K562 treated with DMSO at 1 percent for 24 hours (cell line): ENCODE results near the gene NUTM1. TPM values are rescaled to one million over a fixed set of nuclear protein-coding genes. Genes with fewer than 3 reads are reported as not detected.

Experiments used
- total RNA-seq: library from RNA; unstranded; fragments of 300-600 nt; gene quantifications from 2 replicates; pipeline ENCODE4 v1.2.3, GENCODE V29; 2022; ENCODE audit warnings: low read depth; ENCODE audit not compliant: insufficient read depth

NUTM1 gene, protein sequence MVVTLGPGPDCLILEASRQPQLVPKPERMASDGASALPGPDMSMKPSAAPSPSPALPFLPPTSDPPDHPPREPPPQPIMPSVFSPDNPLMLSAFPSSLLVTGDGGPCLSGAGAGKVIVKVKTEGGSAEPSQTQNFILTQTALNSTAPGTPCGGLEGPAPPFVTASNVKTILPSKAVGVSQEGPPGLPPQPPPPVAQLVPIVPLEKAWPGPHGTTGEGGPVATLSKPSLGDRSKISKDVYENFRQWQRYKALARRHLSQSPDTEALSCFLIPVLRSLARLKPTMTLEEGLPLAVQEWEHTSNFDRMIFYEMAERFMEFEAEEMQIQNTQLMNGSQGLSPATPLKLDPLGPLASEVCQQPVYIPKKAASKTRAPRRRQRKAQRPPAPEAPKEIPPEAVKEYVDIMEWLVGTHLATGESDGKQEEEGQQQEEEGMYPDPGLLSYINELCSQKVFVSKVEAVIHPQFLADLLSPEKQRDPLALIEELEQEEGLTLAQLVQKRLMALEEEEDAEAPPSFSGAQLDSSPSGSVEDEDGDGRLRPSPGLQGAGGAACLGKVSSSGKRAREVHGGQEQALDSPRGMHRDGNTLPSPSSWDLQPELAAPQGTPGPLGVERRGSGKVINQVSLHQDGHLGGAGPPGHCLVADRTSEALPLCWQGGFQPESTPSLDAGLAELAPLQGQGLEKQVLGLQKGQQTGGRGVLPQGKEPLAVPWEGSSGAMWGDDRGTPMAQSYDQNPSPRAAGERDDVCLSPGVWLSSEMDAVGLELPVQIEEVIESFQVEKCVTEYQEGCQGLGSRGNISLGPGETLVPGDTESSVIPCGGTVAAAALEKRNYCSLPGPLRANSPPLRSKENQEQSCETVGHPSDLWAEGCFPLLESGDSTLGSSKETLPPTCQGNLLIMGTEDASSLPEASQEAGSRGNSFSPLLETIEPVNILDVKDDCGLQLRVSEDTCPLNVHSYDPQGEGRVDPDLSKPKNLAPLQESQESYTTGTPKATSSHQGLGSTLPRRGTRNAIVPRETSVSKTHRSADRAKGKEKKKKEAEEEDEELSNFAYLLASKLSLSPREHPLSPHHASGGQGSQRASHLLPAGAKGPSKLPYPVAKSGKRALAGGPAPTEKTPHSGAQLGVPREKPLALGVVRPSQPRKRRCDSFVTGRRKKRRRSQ
- total RNA-seq: not detected in 2 replicates

DNA sequence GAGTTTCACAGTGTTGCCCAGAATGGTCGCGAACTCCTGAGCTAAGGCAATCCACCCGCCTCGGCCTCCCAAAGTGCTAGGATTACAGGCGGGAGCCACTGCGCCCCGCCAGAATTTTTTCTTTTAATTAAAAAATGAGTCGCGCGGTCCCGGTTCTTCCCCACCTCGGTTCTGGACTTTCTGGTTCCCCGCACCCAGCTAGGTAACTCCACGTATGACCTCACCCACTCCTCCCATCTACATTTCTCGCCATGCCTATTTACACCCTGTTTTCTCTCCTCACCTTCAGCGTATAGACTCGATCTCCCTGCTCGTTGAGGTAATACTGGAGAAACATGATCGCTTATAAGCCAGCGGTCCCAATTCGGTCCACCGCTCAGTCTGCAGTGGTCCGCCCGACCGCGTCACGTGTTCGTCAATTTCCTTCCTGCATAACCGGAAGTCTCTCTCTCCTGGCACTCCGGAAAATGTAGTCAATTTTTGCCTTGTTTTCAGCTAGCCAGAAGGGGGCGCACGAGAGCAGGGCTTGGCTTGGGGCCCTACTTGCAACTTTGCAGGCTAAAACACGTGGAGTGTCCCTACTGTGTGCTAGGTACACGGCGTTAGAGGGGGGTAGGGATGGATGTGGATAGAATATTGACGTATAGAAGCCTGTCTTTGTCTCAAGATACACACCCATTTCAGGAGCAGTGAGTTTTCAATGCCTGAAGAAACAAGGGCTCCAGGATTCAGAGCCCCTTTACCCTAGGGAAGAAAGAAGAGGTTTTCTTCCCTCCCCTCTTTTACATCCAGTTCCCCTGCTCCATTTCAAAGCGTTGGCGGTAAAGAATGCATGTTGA is at the start of gene NUTM1, which contains the start of gene NOP10:
NUTM1 (plus strand) TSS at position 579 of the 839 bp plus-strand sequence. CDS start 382 bp downstream, outside the sequence.
NOP10 (minus strand) TSS at position 400 of the 839 bp plus-strand sequence; CDS start at position 337, 63 bp downstream.

DNA sequence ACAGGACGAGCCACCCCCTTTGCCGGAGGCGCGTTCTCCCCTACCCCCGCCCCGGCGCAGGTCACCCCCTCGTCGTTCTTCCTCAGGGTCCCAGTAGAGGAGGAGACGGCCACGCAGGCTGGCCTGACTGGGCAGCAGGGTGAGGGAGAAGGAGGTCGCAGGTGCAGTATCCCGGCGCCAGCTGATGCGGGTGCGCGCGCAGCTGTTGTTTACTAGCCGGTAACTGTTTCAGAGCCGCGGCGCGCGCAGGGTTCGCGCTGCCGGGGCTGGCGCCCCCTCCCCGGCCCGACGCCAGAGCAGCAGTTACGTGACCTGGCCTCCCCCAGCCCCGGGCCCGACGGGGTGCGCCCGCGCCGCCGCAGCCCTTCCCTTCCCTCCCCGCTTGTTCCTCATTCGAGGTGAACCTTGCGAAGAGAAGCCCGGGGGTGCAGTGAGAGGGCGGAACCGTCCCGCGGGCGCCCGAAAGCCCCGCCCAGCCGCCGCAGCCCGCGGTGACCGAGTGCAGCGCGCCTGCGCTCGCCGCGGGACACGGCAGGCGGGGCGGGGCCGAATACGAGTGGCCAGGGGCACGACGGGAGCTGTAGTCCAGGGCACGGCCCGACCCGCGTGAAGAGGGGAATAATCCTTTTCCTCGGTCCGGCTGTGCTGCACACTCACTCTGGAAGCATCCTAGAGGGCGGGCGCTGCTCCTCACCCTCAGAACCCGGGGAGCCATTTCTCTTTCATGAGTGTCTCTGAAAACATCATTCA is 5.4 kb upstream of the NUTM1 start, which contains the start of gene SLC12A6:
SLC12A6 (minus strand) TSS at position 225 of the 750 bp plus-strand sequence. CDS start 1,101 bp downstream, outside the sequence.

DNA sequence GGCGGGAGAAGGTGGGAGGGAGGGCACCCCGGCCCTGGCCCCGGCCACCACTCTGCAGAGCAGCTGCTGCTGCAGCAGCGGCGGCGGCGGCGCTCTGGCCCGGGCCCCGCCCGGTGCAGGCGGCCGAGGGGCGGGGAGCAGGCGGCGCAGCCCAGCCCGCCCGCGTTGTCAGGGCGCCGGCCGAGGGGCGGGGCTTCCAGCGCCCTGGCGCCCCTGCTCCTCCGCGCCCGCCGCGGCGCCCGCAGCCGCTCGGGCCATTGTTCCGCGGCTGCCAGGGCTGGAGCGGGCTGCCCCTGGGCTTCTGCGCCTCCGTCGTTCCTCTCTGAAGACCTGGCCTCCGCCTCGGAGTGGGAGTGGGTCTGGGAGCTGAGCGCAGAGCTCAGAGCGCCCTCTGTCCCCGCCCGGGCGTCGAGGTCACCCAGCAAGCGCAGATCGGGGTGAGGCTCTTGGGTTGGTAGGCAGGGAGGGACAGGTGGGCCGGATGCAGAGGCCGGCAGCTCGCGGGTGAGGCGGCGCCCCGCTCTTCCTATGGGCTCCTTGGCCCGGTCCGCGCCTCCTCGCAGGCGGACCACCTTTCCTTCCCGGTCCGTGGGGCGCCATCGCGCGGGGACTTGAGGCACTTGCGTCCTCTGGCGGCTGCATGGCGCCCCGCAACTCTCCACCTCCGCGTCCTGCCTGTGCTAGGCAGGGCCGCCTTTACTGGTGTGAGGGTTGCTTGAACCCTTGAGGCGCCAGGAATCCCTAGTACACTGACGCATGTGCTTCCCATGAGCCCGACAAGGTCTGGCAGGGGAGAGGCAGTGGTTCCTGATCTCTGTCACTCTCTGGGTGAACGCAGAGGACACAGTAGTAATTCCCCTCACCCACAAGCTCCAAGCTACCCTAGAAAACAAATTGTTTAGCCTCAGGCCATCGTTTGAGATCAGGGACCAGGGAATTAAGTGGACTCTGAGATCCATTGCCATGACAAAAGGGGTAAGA is 24.3 kb downstream of the NUTM1 start, which contains the start of gene LPCAT4:
LPCAT4 (minus strand) TSS at position 96 of the 981 bp plus-strand sequence. CDS start 96 bp downstream, outside the sequence.

Other genes starting within 250 kb of the NUTM1 start
- gene EMC7, start 241.5 kb upstream of the NUTM1 start, total RNA-seq: 77.6 and 84.2 TPM in 2 replicates
- 0.97 and 1.0 TPM in 2 replicates for gene PGBD4, start 241.2 kb upstream of the NUTM1 start, total RNA-seq
- 15.9 and 16.7 TPM in 2 replicates for gene KATNBL1, start 133.2 kb upstream of the NUTM1 start, total RNA-seq
- gene EMC4, start 118.3 kb upstream of the NUTM1 start, total RNA-seq: 102 and 104 TPM in 2 replicates
- gene SLC12A6, start 5.5 kb upstream of the NUTM1 start, total RNA-seq: 8.3 and 9.9 TPM in 2 replicates
- 250 and 274 TPM in 2 replicates for gene NOP10, start 179 bp upstream of the NUTM1 start, total RNA-seq
- gene LPCAT4, start 23.9 kb downstream of the NUTM1 start, total RNA-seq: 19.2 and 21.7 TPM in 2 replicates
- gene GOLGA8A, start 94.5 kb downstream of the NUTM1 start, total RNA-seq: 16.7 and 23.9 TPM in 2 replicates
- 28.9 and 33.2 TPM in 2 replicates for gene GOLGA8B, start 240.3 kb downstream of the NUTM1 start, total RNA-seq